HG03469 (cell line): ENCODE data around the gene MAP3K4.

Experiments used
- ATAC-seq: cut with Tn5 transposase; IDR thresholded peaks from one replicate; pipeline ENCODE4 v1.9.1; 2021; ENCODE audit warnings: mild to moderate bottlenecking, moderate library complexity, moderate number of reproducible peaks; ENCODE audit not compliant: unreplicated experiment

Gene MAP3K4

GRCh38 chr6:161163466-161164181 lies 172.1 kb downstream of the MAP3K4 start:
- no peak for ATAC-seq

- ATAC-seq, result no peak
Measured at GRCh38 chr6:161164182-161164625, 172.6 kb downstream of the MAP3K4 start.

GRCh38 chr6:161166176-161166575 lies 174.6 kb downstream of the MAP3K4 start:
- ATAC-seq, result no peak

GRCh38 chr6:161166677-161167076 lies 175.1 kb downstream of the MAP3K4 start:
- ATAC-seq, result no peak
